Central memory CD4-positive, alpha-beta T cell (primary cell): ENCODE data around the gene XRCC6.
"Not testable (repeated sequence)": the region's sequence is repeated elsewhere in the genome, so short reads cannot be mapped to it uniquely, and the experiment has no call there.

ENCODE experiments used
- DNase-seq: peaks from one replicate; pipeline ENCODE4 v3.0.0; 2022
- total RNA-seq, 3 experiments: gene quantifications; one replicate each; lab custom pipeline; 2026; lab: John Stamatoyannopoulos, UW

XRCC6 gene
- 170 to 842 (median 356) reads per million in 3 experiments for total RNA-seq

- peak; percentile 99 for DNase-seq
Observed at GRCh38 chr22:41621099-41621910, at the start of gene XRCC6. TSS of gene XRCC6 (plus strand) at chr22:41621295. CDS start at chr22:41622005, 710 bp downstream.

- DNase-seq: no peak
Observed at GRCh38 chr22:41571786-41572185, 49.3 kb upstream of the XRCC6 start.

- not testable (repeated sequence) for DNase-seq
Observed at GRCh38 chr22:41572305-41572704, 48.8 kb upstream of the XRCC6 start.

- DNase-seq: no peak
Observed at GRCh38 chr22:41573677-41574076, 47.4 kb upstream of the XRCC6 start.

GRCh38 chr22:41574847-41575381, 46.2 kb upstream of the XRCC6 start:
- no peak for DNase-seq

GRCh38 chr22:41575533-41575932, 45.6 kb upstream of the XRCC6 start:
- DNase-seq: no peak

GRCh38 chr22:41576877-41577276, 44.2 kb upstream of the XRCC6 start:
- DNase-seq: no peak

GRCh38 chr22:41578114-41578513, 43.0 kb upstream of the XRCC6 start:
- DNase-seq: no peak

- no peak for DNase-seq
Observed at GRCh38 chr22:41578818-41579217, 42.3 kb upstream of the XRCC6 start.

GRCh38 chr22:41579297-41579996, 41.6 kb upstream of the XRCC6 start:
- DNase-seq: no peak

GRCh38 chr22:41579997-41580355, 41.1 kb upstream of the XRCC6 start:
- DNase-seq: no peak

GRCh38 chr22:41582694-41583093, 38.4 kb upstream of the XRCC6 start:
- no peak for DNase-seq

GRCh38 chr22:41584881-41585280, 36.2 kb upstream of the XRCC6 start:
- DNase-seq: no peak

GRCh38 chr22:41585898-41586297, 35.2 kb upstream of the XRCC6 start:
- DNase-seq: no peak

- no peak for DNase-seq
Observed at GRCh38 chr22:41587347-41587723, 33.8 kb upstream of the XRCC6 start.

- peak; percentile 100 for DNase-seq
Observed at GRCh38 chr22:41589391-41590241, 31.5 kb upstream of the XRCC6 start, which contains the start of gene PMM1. TSS of gene PMM1 (minus strand) at chr22:41589840. CDS start at chr22:41589805, 35 bp downstream.

GRCh38 chr22:41593336-41593960, 27.6 kb upstream of the XRCC6 start:
- DNase-seq: not testable (repeated sequence)

GRCh38 chr22:41595703-41596102, 25.4 kb upstream of the XRCC6 start:
- no peak for DNase-seq

GRCh38 chr22:41596776-41597634, 24.1 kb upstream of the XRCC6 start:
- peak; percentile 14 for DNase-seq

GRCh38 chr22:41597635-41597953, 23.5 kb upstream of the XRCC6 start:
- DNase-seq: no peak

GRCh38 chr22:41598081-41598480, 23.0 kb upstream of the XRCC6 start:
- DNase-seq: no peak
